Ammon's horn (tissue), 1 donor: ENCODE data around the gene FEN1.
A peak's percentile ranks its signal among the peaks of the same experiment; 100 is the strongest.

Source experiments
- DNase-seq: peaks from one replicate; pipeline ENCODE4 v3.0.0-alpha.2; 2016; ENCODE audit warnings: low spot score

Gene FEN1

GRCh38 chr11:61817471-61818202 lies 24.9 kb downstream of the FEN1 start:
- DNase-seq: no peak

GRCh38 chr11:61820174-61820573 lies 27.5 kb downstream of the FEN1 start:
- no peak for DNase-seq

DNA sequence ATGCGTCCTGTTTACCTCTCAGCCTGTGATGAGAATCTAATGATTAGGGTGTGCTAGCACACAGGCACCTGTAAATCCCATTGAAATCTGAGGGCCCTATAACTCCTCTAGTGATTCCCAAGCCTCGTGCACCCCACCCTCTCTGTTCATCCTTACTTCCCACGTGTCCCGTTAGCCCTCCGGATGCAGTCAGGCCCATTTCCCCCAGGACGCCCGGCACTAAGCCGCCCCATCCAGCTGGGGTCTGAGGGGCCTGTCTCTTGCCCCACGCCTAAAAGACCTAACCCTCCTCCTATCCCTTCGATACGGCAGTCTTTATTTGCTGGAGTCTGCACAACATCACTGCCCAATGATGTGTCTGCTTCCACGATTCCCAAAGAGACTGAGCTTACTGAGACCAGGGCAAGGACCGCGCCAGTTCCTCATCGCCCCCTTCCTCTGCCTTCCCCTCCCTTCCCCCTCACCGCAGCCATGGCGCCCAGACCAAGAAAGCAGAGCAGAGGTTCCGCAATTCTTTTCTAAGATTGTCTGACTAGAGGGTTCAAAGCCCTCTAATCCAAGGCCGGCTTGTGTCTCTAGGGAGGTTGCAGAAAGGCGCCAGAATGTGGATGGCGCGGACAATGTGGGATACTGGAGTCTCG lies 34.3 kb downstream of the FEN1 start:
- DNase-seq: peak; percentile 68

- DNase-seq: peak; percentile 96
These were observed 35.1 kb downstream of the FEN1 start, which contains the start of gene FADS2 for GRCh38 chr11:61827571-61828378. FADS2 (plus strand) TSS chr11:61828300; CDS start chr11:61828391, 91 bp downstream.

- DNase-seq: no peak
These were observed 35.6 kb downstream of the FEN1 start for GRCh38 chr11:61828379-61828628.

- DNase-seq: peak; percentile 46
These were observed 36.1 kb downstream of the FEN1 start for GRCh38 chr11:61828629-61829407.

DNA sequence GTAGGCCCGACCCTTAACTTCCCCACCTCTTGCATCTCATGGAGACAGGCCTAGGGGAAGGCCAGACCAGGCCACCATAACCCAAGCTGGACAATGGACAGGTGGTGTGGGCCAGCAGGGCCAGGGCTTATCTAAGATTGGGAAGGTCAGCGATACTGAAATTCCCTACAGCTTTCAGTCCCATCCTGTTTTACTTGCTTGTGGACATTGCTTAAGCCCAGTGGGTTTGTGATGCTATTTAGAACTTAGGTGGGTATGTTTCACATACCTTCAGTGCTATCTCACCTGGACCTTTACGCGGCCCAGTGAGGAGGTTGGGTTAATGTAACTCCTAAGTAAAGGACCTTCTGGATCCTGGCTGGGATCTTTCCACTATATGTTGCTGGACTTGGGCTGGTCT lies 37.1 kb downstream of the FEN1 start:
- DNase-seq: no peak

- DNase-seq: no peak
These were observed 37.8 kb downstream of the FEN1 start for GRCh38 chr11:61830237-61831105.

DNA sequence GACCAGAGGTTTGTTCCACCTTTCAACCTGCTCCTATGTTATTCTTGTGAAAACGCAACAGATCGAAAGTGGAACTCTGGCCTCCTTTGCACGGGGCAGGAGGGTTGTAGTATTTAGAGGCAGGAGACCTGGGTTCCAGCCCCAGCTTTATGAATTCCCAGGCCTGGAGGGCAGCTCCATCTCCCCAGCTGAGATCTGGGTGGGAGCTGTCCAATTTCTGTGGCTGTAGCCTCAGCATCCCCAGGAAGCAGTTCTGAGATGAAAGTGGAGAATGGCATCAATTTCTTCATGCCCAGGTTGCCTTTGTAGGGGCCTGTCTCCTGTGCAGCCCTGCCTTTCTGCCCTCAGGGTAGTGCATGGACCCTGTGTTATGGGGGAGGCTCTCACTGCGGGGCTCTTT lies 39.5 kb downstream of the FEN1 start:
- DNase-seq: no peak

GRCh38 chr11:61832754-61833153 lies 40.0 kb downstream of the FEN1 start:
- DNase-seq: no peak

DNA sequence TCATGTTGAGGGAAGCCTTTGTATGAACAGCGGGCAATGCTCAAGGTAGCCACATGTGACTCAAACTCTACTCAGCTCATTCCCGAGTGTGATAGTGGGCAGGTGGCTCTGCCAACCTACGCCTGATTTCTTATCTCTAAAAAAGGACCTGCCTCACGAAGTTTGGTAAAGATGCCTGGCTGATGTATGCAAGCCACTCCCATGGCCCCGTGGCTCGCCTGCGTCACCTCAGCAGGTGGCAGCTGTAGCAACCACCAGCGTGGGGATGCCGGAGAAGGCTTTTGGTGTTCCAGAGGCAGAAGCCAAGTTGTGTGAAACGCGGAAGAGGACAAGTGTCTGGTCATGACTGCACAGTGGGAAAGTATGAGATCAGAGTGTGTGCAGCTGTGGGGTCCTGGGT lies 40.8 kb downstream of the FEN1 start:
- no peak for DNase-seq

DNA sequence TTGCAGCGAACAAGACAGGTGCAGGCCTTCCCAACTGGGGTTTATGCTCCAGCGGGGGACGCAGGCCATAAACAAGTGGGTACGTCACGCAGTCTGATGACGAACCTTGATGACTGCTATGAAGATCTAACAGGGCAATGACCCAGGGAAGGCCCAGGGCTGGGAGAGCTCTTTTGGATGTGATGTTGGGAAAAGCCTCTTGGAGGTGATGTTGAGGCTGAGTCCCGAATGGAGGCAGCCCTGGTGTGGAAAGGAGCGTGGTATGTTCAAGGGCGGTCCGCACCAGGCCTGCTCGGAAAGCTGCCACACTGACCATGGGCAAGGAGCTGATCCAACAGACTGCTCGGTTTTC lies 41.2 kb downstream of the FEN1 start:
- DNase-seq: no peak

GRCh38 chr11:61834278-61835048 lies 41.8 kb downstream of the FEN1 start:
- DNase-seq: no peak

GRCh38 chr11:61836193-61836592 lies 43.5 kb downstream of the FEN1 start:
- DNase-seq: no peak

GRCh38 chr11:61837411-61838005 lies 44.8 kb downstream of the FEN1 start:
- no peak for DNase-seq

DNA sequence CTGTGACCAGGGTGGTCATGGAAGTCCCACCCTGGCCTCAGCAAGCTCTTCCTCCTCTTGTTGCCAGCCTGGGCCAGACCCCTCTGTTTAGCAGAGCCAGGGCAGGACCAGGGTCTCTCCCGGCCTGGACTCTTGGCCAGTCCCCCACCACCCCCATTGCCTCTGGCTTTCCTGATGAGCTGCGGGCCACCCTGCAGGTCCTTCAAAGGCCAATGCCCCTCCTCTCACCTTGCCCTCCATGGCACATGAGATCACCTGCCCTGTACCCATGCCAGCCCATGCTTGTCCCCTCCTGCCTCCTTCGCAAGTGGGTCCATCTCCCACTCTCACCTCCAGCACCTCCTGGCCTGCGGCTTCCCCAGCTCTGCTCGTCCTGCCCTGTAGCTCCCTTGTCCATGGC lies 45.8 kb downstream of the FEN1 start:
- no peak for DNase-seq

- no peak for DNase-seq
These were observed 46.2 kb downstream of the FEN1 start for GRCh38 chr11:61838921-61839320.

GRCh38 chr11:61839742-61840141 lies 47.0 kb downstream of the FEN1 start:
- no peak for DNase-seq

DNA sequence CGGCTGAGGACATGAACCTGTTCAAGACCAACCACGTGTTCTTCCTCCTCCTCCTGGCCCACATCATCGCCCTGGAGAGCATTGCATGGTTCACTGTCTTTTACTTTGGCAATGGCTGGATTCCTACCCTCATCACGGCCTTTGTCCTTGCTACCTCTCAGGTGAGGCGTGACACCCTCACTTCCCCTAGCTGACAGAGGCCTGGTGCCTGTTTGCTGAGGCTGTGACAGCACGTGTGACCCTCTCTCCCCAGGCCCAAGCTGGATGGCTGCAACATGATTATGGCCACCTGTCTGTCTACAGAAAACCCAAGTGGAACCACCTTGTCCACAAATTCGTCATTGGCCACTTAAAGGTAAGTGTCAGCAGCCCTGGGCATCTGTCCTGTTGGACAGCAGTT lies 47.7 kb downstream of the FEN1 start:
- no peak for DNase-seq
